Fibroblast of lung (primary cell): ENCODE measurements around the gene MSI2. TPM values are rescaled to one million over a fixed set of nuclear protein-coding genes. Genes with fewer than 3 reads are reported as not detected.
A peak's percentile ranks its signal among the peaks of the same experiment; 100 is the strongest.

ENCODE experiments used
- DNase-seq, 2 donors: peaks; one replicate each; pipeline versions ENCODE4 v3.0.0 to v3.0.0-alpha.2; 2010; ENCODE audit warnings: low read depth in 2 of 2
- H2AFZ ChIP-seq: 2 replicates; pipeline ENCODE4 v1.5.1; 2012; ENCODE audit warnings: low read length, control low read depth, inconsistent platforms
- H3K27ac ChIP-seq: 2 replicates; pipeline ENCODE4 v1.5.1; 2011; ENCODE audit warnings: low read length, control low read depth; ENCODE audit not compliant: insufficient read depth
- H3K27me3 ChIP-seq: 2 replicates; pipeline ENCODE4 v1.5.1; 2011; ENCODE audit warnings: mild to moderate bottlenecking, low read length; ENCODE audit not compliant: control insufficient read depth, insufficient read depth
- H3K36me3 ChIP-seq: 2 replicates; pipeline ENCODE4 v1.5.1; 2011; ENCODE audit warnings: low read length; ENCODE audit not compliant: control insufficient read depth, insufficient read depth
- H3K4me1 ChIP-seq: 2 replicates; pipeline ENCODE4 v1.5.1; 2011; ENCODE audit warnings: low read length; ENCODE audit not compliant: control insufficient read depth, insufficient read depth; ENCODE audit errors: extremely low read depth
- H3K4me2 ChIP-seq: 2 replicates; pipeline ENCODE4 v1.5.1; 2011; ENCODE audit warnings: low read length, control low read depth; ENCODE audit not compliant: insufficient read depth; ENCODE audit errors: extremely low read depth
- H3K4me3 ChIP-seq, 4 experiments: fragments of 200-600 bp in 1 of 4; sonication (generic) in 1 of 4; replicated peaks in 1 of 4; 2 replicates each; pipeline ENCODE4 v1.5.1; 2011 to 2016; ENCODE audit warnings: low read length in 4 of 4, low read depth in 3 of 4, mild to moderate bottlenecking in 3 of 4, control low read depth in 2 of 4, inconsistent platforms in 1 of 4, mixed read lengths in 1 of 4; ENCODE audit not compliant: insufficient read depth in 1 of 4; ENCODE audit errors: control extremely low read depth in 1 of 4
- H3K79me2 ChIP-seq: 2 replicates; pipeline ENCODE4 v1.5.1; 2012; ENCODE audit warnings: mild to moderate bottlenecking, low read length, inconsistent platforms; ENCODE audit not compliant: control insufficient read depth, insufficient read depth
- H3K9ac ChIP-seq: 2 replicates; pipeline ENCODE4 v1.5.1; 2011; ENCODE audit warnings: mild to moderate bottlenecking, low read length, control low read depth; ENCODE audit not compliant: insufficient read depth
- H3K9me3 ChIP-seq: 2 replicates; pipeline ENCODE4 v1.5.1; 2012; ENCODE audit warnings: low read depth, low read length; ENCODE audit not compliant: control insufficient read depth, insufficient read depth
- H4K20me1 ChIP-seq: 2 replicates; pipeline ENCODE4 v1.5.1; 2011; ENCODE audit warnings: low read length; ENCODE audit not compliant: control insufficient read depth, insufficient read depth; ENCODE audit errors: extremely low read depth
- CTCF ChIP-seq, 2 donors: IDR thresholded peaks in 1 of 2; conservative IDR thresholded peaks in 1 of 2; 1 replicate in 1 of 2; 2 replicates in 1 of 2; pipeline ENCODE4 v1.5.1; 2011 to 2012; ENCODE audit warnings: low read length in 2 of 2, control low read depth in 1 of 2, inconsistent platforms in 1 of 2, low read depth in 1 of 2, mild to moderate bottlenecking in 1 of 2
- EZH2 ChIP-seq: IDR thresholded peaks from 2 replicates; pipeline ENCODE4 v1.5.1; 2012; ENCODE audit warnings: low read length, control low read depth, mild to moderate bottlenecking; ENCODE audit errors: missing control alignments
- polyA plus RNA-seq, 2 donors: library from polyadenylated mRNA; depleted of rRNA in 1 of 2; stranded (reverse) in 1 of 2; unstranded in 1 of 2; fragments of >200 nt; gene quantifications; 2 replicates each; pipeline ENCODE4 v1.2.1, GENCODE V29; 2011 to 2012; ENCODE audit warnings: missing spikeins in 1 of 2
- total RNA-seq: library from RNA; depleted of rRNA; stranded (reverse); fragments of >200 nt; gene quantifications from 2 replicates; pipeline ENCODE4 v1.2.1, GENCODE V29; 2014

MSI2 gene
- total and polyA plus RNA-seq, 2 donors (not counting 1 experiment from before 2014, with no cell fraction given) = 6.8 to 14.2 TPM

GRCh38 chr17:57569021-57569420 is 312.7 kb downstream of the MSI2 start:
- no peaks in the 10 kb centered on the region for H3K27me3 ChIP-seq
- no peaks in the 10 kb centered on the region for H3K9me3 ChIP-seq
- no peak for TF ChIP-seq CTCF (conservative IDR thresholded peaks at IDR 0.05 in 1 of 2, IDR thresholded peaks at IDR 0.05 in 1 of 2; ENCODE audit: low read depth in 1 of 2, low read length in 2 of 2)
- TF ChIP-seq EZH2 = no peak
- H3K4me2 ChIP-seq = no peak overlapping the region
- H3K36me3 ChIP-seq = no peaks in the 10 kb centered on the region
- DNase-seq = no peak
- H3K27ac ChIP-seq = no peak overlapping the region
- H3K9ac ChIP-seq = no peak overlapping the region
- H3K4me1 ChIP-seq = no peaks in the 10 kb centered on the region
- no peaks in the 10 kb centered on the region for H3K79me2 ChIP-seq
- H2AFZ ChIP-seq = no peak overlapping the region
- no peak overlapping the region for H3K4me3 ChIP-seq
- no peaks in the 10 kb centered on the region for H4K20me1 ChIP-seq

- H3K4me2 ChIP-seq = no peak overlapping the region
- no peaks in the 10 kb centered on the region for H3K9me3 ChIP-seq
- no peak for DNase-seq
- H2AFZ ChIP-seq = no peak overlapping the region
- H3K79me2 ChIP-seq = no peaks in the 10 kb centered on the region
- H3K4me3 ChIP-seq = no peak overlapping the region
- no peaks in the 10 kb centered on the region for H3K36me3 ChIP-seq
- TF ChIP-seq CTCF (conservative IDR thresholded peaks at IDR 0.05 in 1 of 2, IDR thresholded peaks at IDR 0.05 in 1 of 2; ENCODE audit: low read depth in 1 of 2, low read length in 2 of 2) = no peak
- TF ChIP-seq EZH2 = no peak
- H4K20me1 ChIP-seq = no peaks in the 10 kb centered on the region
- H3K4me1 ChIP-seq = no peaks in the 10 kb centered on the region
- H3K9ac ChIP-seq = no peak overlapping the region
- H3K27ac ChIP-seq = no peak overlapping the region
- H3K27me3 ChIP-seq = no peaks in the 10 kb centered on the region
Measured at GRCh38 chr17:57569853-57570252, 313.5 kb downstream of the MSI2 start.

- no peak overlapping the region for H3K4me2 ChIP-seq
- no peak overlapping the region for H2AFZ ChIP-seq
- peak in 1 of 2 donors; percentile 25 for DNase-seq
- no peak overlapping the region for H3K9ac ChIP-seq
- no peaks in the 10 kb centered on the region for H3K27me3 ChIP-seq
- no peaks in the 10 kb centered on the region for H4K20me1 ChIP-seq
- H3K4me1 ChIP-seq = no peaks in the 10 kb centered on the region
- TF ChIP-seq CTCF (conservative IDR thresholded peaks at IDR 0.05 in 1 of 2, IDR thresholded peaks at IDR 0.05 in 1 of 2; ENCODE audit: low read depth in 1 of 2, low read length in 2 of 2) = no peak
- TF ChIP-seq EZH2 = no peak
- no peaks in the 10 kb centered on the region for H3K9me3 ChIP-seq
- no peak overlapping the region for H3K4me3 ChIP-seq
- H3K79me2 ChIP-seq = no peaks in the 10 kb centered on the region
- H3K27ac ChIP-seq = no peak overlapping the region
- H3K36me3 ChIP-seq = no peaks in the 10 kb centered on the region
Measured at GRCh38 chr17:57570724-57571344, 314.5 kb downstream of the MSI2 start.
